Measurements from ENCODE around the gene TPPP.

DNA sequence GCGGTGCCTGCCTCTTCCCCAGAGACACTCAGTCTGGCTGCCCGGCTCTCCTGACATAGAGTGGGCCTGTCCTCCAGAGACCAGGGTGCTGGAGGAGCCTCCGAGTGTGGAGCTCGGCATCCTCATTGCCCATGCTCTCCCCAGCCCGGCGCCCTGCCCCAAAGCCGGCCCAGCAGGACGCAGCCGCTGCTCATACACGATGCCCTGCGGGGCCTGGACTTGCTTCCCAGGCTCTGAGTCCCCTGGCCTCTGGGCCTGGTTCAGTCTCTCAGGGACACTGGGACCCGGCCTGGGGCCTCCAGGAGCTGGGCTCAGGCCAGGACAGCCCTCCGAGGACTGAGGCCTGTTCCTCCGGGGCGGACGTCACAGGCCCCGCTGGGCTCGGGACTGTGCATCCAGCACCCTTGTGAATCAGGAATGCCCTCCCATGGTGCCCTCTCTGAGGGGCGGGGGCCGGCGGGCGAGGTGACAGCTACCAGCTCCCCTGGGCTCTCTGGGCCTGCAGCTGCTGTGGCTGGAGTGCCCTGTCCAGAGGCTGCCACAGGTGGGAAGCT, 23.2 kb downstream of the TPPP start:
- TF ChIP-seq, protein P1, sequence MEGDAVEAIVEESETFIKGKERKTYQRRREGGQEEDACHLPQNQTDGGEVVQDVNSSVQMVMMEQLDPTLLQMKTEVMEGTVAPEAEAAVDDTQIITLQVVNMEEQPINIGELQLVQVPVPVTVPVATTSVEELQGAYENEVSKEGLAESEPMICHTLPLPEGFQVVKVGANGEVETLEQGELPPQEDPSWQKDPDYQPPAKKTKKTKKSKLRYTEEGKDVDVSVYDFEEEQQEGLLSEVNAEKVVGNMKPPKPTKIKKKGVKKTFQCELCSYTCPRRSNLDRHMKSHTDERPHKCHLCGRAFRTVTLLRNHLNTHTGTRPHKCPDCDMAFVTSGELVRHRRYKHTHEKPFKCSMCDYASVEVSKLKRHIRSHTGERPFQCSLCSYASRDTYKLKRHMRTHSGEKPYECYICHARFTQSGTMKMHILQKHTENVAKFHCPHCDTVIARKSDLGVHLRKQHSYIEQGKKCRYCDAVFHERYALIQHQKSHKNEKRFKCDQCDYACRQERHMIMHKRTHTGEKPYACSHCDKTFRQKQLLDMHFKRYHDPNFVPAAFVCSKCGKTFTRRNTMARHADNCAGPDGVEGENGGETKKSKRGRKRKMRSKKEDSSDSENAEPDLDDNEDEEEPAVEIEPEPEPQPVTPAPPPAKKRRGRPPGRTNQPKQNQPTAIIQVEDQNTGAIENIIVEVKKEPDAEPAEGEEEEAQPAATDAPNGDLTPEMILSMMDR (IDR thresholded peaks at IDR 0.05; ENCODE audit: low read depth, low read length, poor library complexity, severe bottlenecking) = no peak
- no peak for TF ChIP-seq EZH2phosphoT487 (IDR thresholded peaks at IDR 0.05; ENCODE audit: borderline replicate concordance, low read length)

All from DOHH2 (cell line).